GM12878 (cell line): ENCODE results near the gene WNK2. TPM values are rescaled to one million over a fixed set of nuclear protein-coding genes. Genes with fewer than 3 reads are reported as not detected.
A peak's percentile ranks its signal among the peaks of the same experiment; 100 is the strongest.

Experiments
- ATAC-seq: fragments of 200-7000 bp; cut with Tn5 transposase; 3 replicates; pipeline ENCODE4 v1.9.1; 2020; ENCODE audit warnings: mild to moderate bottlenecking, moderate library complexity
- BruUV-seq: library from RNA; stranded (reverse); fragments of 400-500 nt; replicated peaks from 2 replicates; lab custom pipeline; 2021; lab: Mats Ljungman, UMichigan
- CTCF ChIA-PET: fragments of 300-600 bp; sonication (Branson Sonifier 250); formaldehyde crosslinking; extraction: SDS; loops from one replicate; lab custom pipeline; 2021; ENCODE audit warnings: inconsistent platforms; lab: Yijun Ruan, JAX
- POLR2A ChIA-PET: fragments of 350-600 bp; formaldehyde crosslinking; extraction: SDS; loops from one replicate; lab custom pipeline; 2021; ENCODE audit warnings: inconsistent platforms; lab: Charles Lee
- RAD21 ChIA-PET: fragments of 300-600 bp; sonication (Branson Sonifier 250); formaldehyde crosslinking; loops from one replicate; lab custom pipeline; 2023; ENCODE audit warnings: antibody characterized with exemption; ENCODE audit not compliant: unreplicated experiment; lab: Charles Lee
- SMC1A ChIA-PET: fragments of 300-600 bp; sonication (Branson Sonifier 250); formaldehyde crosslinking; loops from one replicate; lab custom pipeline; 2023; ENCODE audit not compliant: unreplicated experiment, uncharacterized antibody; lab: Charles Lee
- DNase-seq: peaks from one replicate; pipeline ENCODE4 v3.0.0-alpha.2; 2011; ENCODE audit warnings: low read depth, low spot score
- FAIRE-seq: peaks from 3 replicates; lab custom pipeline; 2011; peaks lifted over from hg19 to GRCh38; lab: Jason Lieb, UNC
- H2AFZ ChIP-seq: 2 replicates; pipeline ENCODE4 v1.6.0; 2011; ENCODE audit warnings: low read depth, low read length, control low read depth; ENCODE audit not compliant: control insufficient read depth
- H3K27ac ChIP-seq: 2 replicates; pipeline ENCODE4 v1.5.1; 2011; ENCODE audit warnings: control low read depth; ENCODE audit not compliant: control insufficient read depth, insufficient read depth
- H3K27me3 ChIP-seq, 2 experiments: replicated peaks in 1 of 2; 2 replicates each; pipeline versions ENCODE4 v1.6.0 to v1.6.1; 2011; ENCODE audit warnings: low read length in 1 of 2; ENCODE audit not compliant: control insufficient read depth in 2 of 2, insufficient read depth in 2 of 2
- H3K36me3 ChIP-seq, 2 experiments: 2 replicates each; pipeline ENCODE4 v1.5.1; 2011; ENCODE audit warnings: low read length in 1 of 2; ENCODE audit not compliant: control insufficient read depth in 2 of 2, insufficient read depth in 2 of 2
- H3K4me1 ChIP-seq: 2 replicates; pipeline ENCODE4 v1.6.1; 2011; ENCODE audit warnings: mild to moderate bottlenecking, low read length, moderate library complexity, mixed read lengths; ENCODE audit not compliant: control insufficient read depth, insufficient read depth
- H3K4me2 ChIP-seq: 2 replicates; pipeline ENCODE4 v1.6.0; 2011; ENCODE audit warnings: control low read depth; ENCODE audit not compliant: control insufficient read depth, insufficient read depth
- H3K4me3 ChIP-seq: fragments of 200-600 bp; sonication (generic); 2 replicates; pipeline ENCODE4 v1.5.1; 2016
- H3K79me2 ChIP-seq: 2 replicates; pipeline ENCODE4 v1.6.0; 2011; ENCODE audit warnings: low read length; ENCODE audit not compliant: control insufficient read depth, insufficient read depth
- H3K9ac ChIP-seq: 2 replicates; pipeline ENCODE4 v1.8.0; 2011; ENCODE audit warnings: low read length, control low read depth, mixed read lengths; ENCODE audit not compliant: control insufficient read depth, insufficient read depth
- H3K9me3 ChIP-seq: replicated peaks from 3 replicates; pipeline ENCODE4 v1.5.1; 2011; ENCODE audit warnings: mild to moderate bottlenecking, low read length; ENCODE audit not compliant: control insufficient read depth, insufficient read depth
- H4K20me1 ChIP-seq: 2 replicates; pipeline ENCODE4 v1.6.0; 2011; ENCODE audit not compliant: control insufficient read depth, insufficient read depth
- BRCA1 ChIP-seq: IDR thresholded peaks from 2 replicates; pipeline ENCODE4 v1.6.1; 2011; ENCODE audit warnings: low read depth, low read length, improper control_type of control experiment
- IKZF1 ChIP-seq: fragments of 450-650 bp; conservative IDR thresholded peaks from 2 replicates; pipeline ENCODE4 v1.6.1; 2017; ENCODE audit warnings: antibody characterized with exemption, mild to moderate bottlenecking
- MEF2A ChIP-seq: IDR thresholded peaks from 2 replicates; pipeline ENCODE4 v1.6.1; 2011; ENCODE audit warnings: low read depth, mild to moderate bottlenecking, low read length, moderate library complexity; ENCODE audit not compliant: insufficient read depth
- MEF2B ChIP-seq: fragments of 450-650 bp; IDR thresholded peaks from 2 replicates; pipeline ENCODE4 v1.6.1; 2018; ENCODE audit warnings: mild to moderate bottlenecking, moderate library complexity; ENCODE audit not compliant: partially characterized antibody, poor library complexity, severe bottlenecking
- NFIC ChIP-seq: IDR thresholded peaks from 2 replicates; pipeline ENCODE4 v1.6.1; 2012; ENCODE audit warnings: low read depth, mild to moderate bottlenecking, inconsistent platforms, low read length, moderate library complexity
- NFYA ChIP-seq: IDR thresholded peaks from 2 replicates; pipeline ENCODE4 v1.6.1; 2011; ENCODE audit warnings: low read depth, mild to moderate bottlenecking, low read length, improper control_type of control experiment, borderline replicate concordance
- NR2F1 ChIP-seq: fragments of 450-650 bp; conservative IDR thresholded peaks from 2 replicates; pipeline ENCODE4 v1.6.1; 2017; ENCODE audit warnings: mild to moderate bottlenecking
- PAX5 ChIP-seq: IDR thresholded peaks from 2 replicates; pipeline ENCODE4 v1.6.1; 2011; ENCODE audit warnings: low read depth, low read length, borderline replicate concordance
- SMARCA5 ChIP-seq: fragments of 450-650 bp; IDR thresholded peaks from 2 replicates; pipeline ENCODE4 v1.6.1; 2017; ENCODE audit warnings: mild to moderate bottlenecking
- TCF3 ChIP-seq: IDR thresholded peaks from 2 replicates; pipeline ENCODE4 v1.6.1; 2012; ENCODE audit warnings: low read depth, mild to moderate bottlenecking, low read length, borderline replicate concordance; ENCODE audit not compliant: insufficient read depth
- ZNF217 ChIP-seq: fragments of 450-650 bp; IDR thresholded peaks from 2 replicates; pipeline ENCODE4 v1.6.1; 2017; ENCODE audit warnings: antibody characterized with exemption, mild to moderate bottlenecking
- WGBS: methylation state at CpG from one replicate; pipeline ENCODE4 v1.1.6; 2016; ENCODE audit warnings: low lambda C conversion rate; ENCODE audit not compliant: insufficient replicate concordance, insufficient coverage; ENCODE audit errors: missing lambda C conversion rate; 5-methylcytosine and 5-hydroxymethylcytosine counted together
- in situ Hi-C: fragments of 300-500 bp; cut with MboI; formaldehyde crosslinking; loops from 9 replicates; pipeline ENCODE4 v1.14.3; 2018; ENCODE audit warnings: mixed read lengths
- intact Hi-C: fragments of 100-400 bp; cut with micrococcal nuclease; formaldehyde crosslinking; loops from one replicate; pipeline ENCODE4 v1.14.2; 2022; ENCODE audit not compliant: unreplicated experiment
- polyA plus RNA-seq, 11 experiments: library from polyadenylated mRNA; depleted of rRNA in 4 of 11; unstranded in 6 of 11; stranded (reverse) in 5 of 11; fragments of >200 nt; fragmentation: Nextera tagmentation in 4 of 11; fragmentation: Illumina TruSeq in 1 of 11; extraction: Ambion mirVana in 4 of 11; extraction: Trizol in 1 of 11; gene quantifications; 1 replicate in 1 of 11; 2 replicates in 10 of 11; pipeline versions ENCODE4 v1.2.1 to v1.2.3, GENCODE V29; 2011 to 2016; ENCODE audit warnings: inconsistent platforms in 2 of 11, missing spikeins in 2 of 11, low read depth in 1 of 11
- total RNA-seq, 4 experiments: library from RNA; depleted of rRNA in 3 of 4; stranded (reverse); fragments of >200 nt in 3 of 4; fragmentation: Illumina TruSeq in 1 of 4; extraction: Trizol in 1 of 4; gene quantifications; 2 replicates each; pipeline versions ENCODE4 v1.2.1 to v1.2.3, GENCODE V29; 2013 to 2021

WNK2 gene
- total and polyA plus RNA-seq, 10 of the 15 experiments (the other 5 are each of a cell fraction or from before 2014, with no cell fraction given): 0.15 TPM; not detected in 9

- ATAC-seq (no peak), FAIRE-seq (no peak), DNase-seq (no peak)
- Histone ChIP-seq H2AFZ (no peak overlapping the region), H3K27ac (no peak overlapping the region), H3K4me3 (no peak overlapping the region), H3K27me3 (no peaks in the 10 kb centered on the region; a peak in 1 of 4 replicates), H3K4me1 (peaks cover 18% of the 10 kb centered on the region), H3K4me2 (no peak overlapping the region), H3K9ac (no peak overlapping the region), H3K9me3 (no peaks in the 10 kb centered on the region), H3K79me2 (peaks cover 7% of the 10 kb centered on the region), H4K20me1 (no peaks in the 10 kb centered on the region), H3K36me3 (no peaks in the 10 kb centered on the region)
- in situ Hi-C loops (no loop called here), intact Hi-C loops (no loop called here)
- BruUV-seq: no TSS peak
- ChIA-PET CTCF (interaction anchor here (1.1 to 1.5 kb wide), 2 partner anchors 17 to 134 kb away, joined by 3 read pairs; no protein-coding TSS in a partner anchor), SMC1A (no interaction called here), RAD21 (interaction anchor here (1.3 kb wide), 1 partner anchor 40 kb away, joined by 3 read pairs; no protein-coding TSS in a partner anchor), POLR2A (no interaction called here)
- WGBS: 64% methylated on average over 11 of the region's 11 CpGs
- TF ChIP-seq MEF2B (peak; percentile 48), MEF2A (no peak)
- TF ChIP-seq, all 136 proteins: peak for 1
Observed at GRCh38 chr9:93137362-93137761, 46.6 kb upstream of the WNK2 start.

- no peak overlapping the region for H3K4me3 ChIP-seq
- no TSS peak for BruUV-seq
- H3K4me2 ChIP-seq: no peak overlapping the region
- DNase-seq (no peak), ATAC-seq (no peak), FAIRE-seq (no peak)
- TF ChIP-seq PAX5 (peak; percentile 99), IKZF1 (no peak), TCF3 (no peak), NR2F1 (0 out of 2 replicates have a peak, but pooled peaks have one; percentile 11), ZNF217 (peak; percentile 92), NFIC (no peak), NFYA (no peak), BRCA1 (no peak), SMARCA5 (peak; percentile 92)
- ChIA-PET CTCF (interaction anchor here (1.1 to 1.5 kb wide), 2 partner anchors 16 to 135 kb away, joined by 3 read pairs; no protein-coding TSS in a partner anchor), POLR2A (no interaction called here), RAD21 (no interaction called here), SMC1A (no interaction called here)
- intact Hi-C loops (no loop called here), in situ Hi-C loops (no loop called here)
- no peak overlapping the region for H2AFZ ChIP-seq
- no peak overlapping the region for H3K9ac ChIP-seq
- no peak overlapping the region for H3K27ac ChIP-seq
- 25% methylated on average over 7 of the region's 7 CpGs for WGBS
- H3K9me3 ChIP-seq: no peaks in the 10 kb centered on the region
- no peaks in the 10 kb centered on the region for H4K20me1 ChIP-seq
- no peaks in the 10 kb centered on the region; a peak in 1 of 4 replicates for H3K27me3 ChIP-seq
- H3K4me1 ChIP-seq: peaks cover 13% of the 10 kb centered on the region
- no peaks in the 10 kb centered on the region; the same call in 1 of the 2 replicates for H3K79me2 ChIP-seq
- H3K36me3 ChIP-seq: no peaks in the 10 kb centered on the region
Observed at GRCh38 chr9:93138171-93138764, 45.7 kb upstream of the WNK2 start.
